HAP-1 (cell line): ENCODE results near the gene TRPM6.
A peak's percentile ranks its signal among the peaks of the same experiment; 100 is the strongest.

Source experiments
- DNase-seq, 2 experiments: peaks; one replicate each; pipeline ENCODE4 v3.0.0-alpha.2; 2016 to 2020; ENCODE audit warnings: low spot score in 2 of 2
- H3K27me3 ChIP-seq: fragments of 250-450 bp; sonication (Bioruptor Pico); 2 replicates; pipeline ENCODE4 v1.5.1; 2020; ENCODE audit warnings: low read depth, mild to moderate bottlenecking, moderate library complexity
- H3K36me3 ChIP-seq: fragments of 250-450 bp; sonication (Bioruptor Pico); replicated peaks from 2 replicates; pipeline ENCODE4 v1.5.1; 2020; ENCODE audit warnings: mild to moderate bottlenecking
- H3K4me1 ChIP-seq: fragments of 250-450 bp; sonication (Bioruptor Pico); 2 replicates; pipeline ENCODE4 v1.5.1; 2020; ENCODE audit warnings: mild to moderate bottlenecking
- H3K4me3 ChIP-seq: fragments of 250-450 bp; sonication (Bioruptor Pico); 2 replicates; pipeline ENCODE4 v1.5.1; 2020; ENCODE audit warnings: mild to moderate bottlenecking, moderate library complexity
- H3K9me3 ChIP-seq: fragments of 250-450 bp; sonication (Bioruptor Pico); 2 replicates; pipeline ENCODE4 v1.5.1; 2020; ENCODE audit warnings: mild to moderate bottlenecking, moderate library complexity
- in situ Hi-C: fragments of 300-500 bp; cut with MboI; formaldehyde crosslinking; loops from 3 replicates; pipeline ENCODE4 v1.14.3; 2020; ENCODE audit warnings: low sequenced_read_pairs, inconsistent platforms, mixed read lengths

TRPM6 gene

GRCh38 chr9:74742792-74743730 lies 144.7 kb downstream of the TRPM6 start:
- in situ Hi-C loops = no loop called here
- DNase-seq = peak; percentile 10 to 41
- Histone ChIP-seq H3K4me1 (no peaks in the 10 kb centered on the region), H3K4me3 (no peak overlapping the region), H3K36me3 (no peaks in the 10 kb centered on the region), H3K9me3 (no peaks in the 10 kb centered on the region), H3K27me3 (peaks cover 9% of the 10 kb centered on the region)

- Histone ChIP-seq H3K4me3 (no peak overlapping the region), H3K27me3 (peaks cover 9% of the 10 kb centered on the region), H3K36me3 (no peaks in the 10 kb centered on the region), H3K9me3 (no peaks in the 10 kb centered on the region), H3K4me1 (no peaks in the 10 kb centered on the region)
- no peak for DNase-seq
- in situ Hi-C loops = no loop called here
Observed at GRCh38 chr9:74742191-74742790, 145.4 kb downstream of the TRPM6 start.

DNA sequence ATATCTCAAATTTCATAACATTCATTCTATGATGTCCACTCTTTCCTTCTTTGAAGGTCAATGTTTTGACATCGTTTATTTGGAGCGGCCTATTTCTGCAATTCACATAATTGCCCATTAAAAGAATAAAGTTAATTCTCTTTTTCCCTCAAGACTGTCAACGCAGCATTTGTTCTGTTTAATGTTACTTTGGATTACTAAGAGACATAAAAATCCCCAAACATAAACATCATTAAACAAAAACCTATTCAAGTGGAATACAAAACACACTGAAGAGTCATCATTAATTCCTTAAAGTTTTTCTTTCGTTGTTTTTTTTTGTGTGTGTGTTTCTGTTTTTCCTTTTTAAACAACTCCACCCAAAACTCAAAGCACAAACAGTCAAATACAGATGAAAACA lies 151.1 kb downstream of the TRPM6 start:
- Histone ChIP-seq H3K27me3 (peaks cover 2% of the 10 kb centered on the region), H3K4me3 (no peak overlapping the region), H3K36me3 (no peaks in the 10 kb centered on the region), H3K4me1 (no peaks in the 10 kb centered on the region), H3K9me3 (no peaks in the 10 kb centered on the region)
- in situ Hi-C loops = no loop called here
- DNase-seq = no peak

DNA sequence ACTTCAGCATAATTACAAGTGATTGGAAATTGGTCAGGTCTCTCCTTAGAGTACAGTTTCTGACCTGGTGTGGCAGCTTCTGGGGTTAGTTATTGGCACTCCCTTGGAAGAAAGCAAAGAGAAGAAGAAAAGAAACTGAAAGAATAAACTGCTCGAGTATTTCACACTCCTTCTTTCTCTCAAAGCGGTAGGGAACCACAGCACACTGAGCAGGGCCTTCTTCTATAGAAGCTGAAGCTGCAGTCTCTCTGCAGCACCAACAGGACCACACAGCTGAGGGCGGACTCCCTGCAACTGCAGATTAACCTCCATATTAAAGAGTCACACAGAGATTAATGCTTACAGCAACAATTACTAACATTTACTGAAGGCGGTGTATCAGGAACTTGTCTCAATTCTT lies 152.0 kb downstream of the TRPM6 start:
- in situ Hi-C loops = no loop called here
- Histone ChIP-seq H3K36me3 (no peaks in the 10 kb centered on the region), H3K9me3 (no peaks in the 10 kb centered on the region), H3K4me1 (no peaks in the 10 kb centered on the region), H3K27me3 (peaks cover 2% of the 10 kb centered on the region), H3K4me3 (no peak overlapping the region)
- DNase-seq = no peak

DNA sequence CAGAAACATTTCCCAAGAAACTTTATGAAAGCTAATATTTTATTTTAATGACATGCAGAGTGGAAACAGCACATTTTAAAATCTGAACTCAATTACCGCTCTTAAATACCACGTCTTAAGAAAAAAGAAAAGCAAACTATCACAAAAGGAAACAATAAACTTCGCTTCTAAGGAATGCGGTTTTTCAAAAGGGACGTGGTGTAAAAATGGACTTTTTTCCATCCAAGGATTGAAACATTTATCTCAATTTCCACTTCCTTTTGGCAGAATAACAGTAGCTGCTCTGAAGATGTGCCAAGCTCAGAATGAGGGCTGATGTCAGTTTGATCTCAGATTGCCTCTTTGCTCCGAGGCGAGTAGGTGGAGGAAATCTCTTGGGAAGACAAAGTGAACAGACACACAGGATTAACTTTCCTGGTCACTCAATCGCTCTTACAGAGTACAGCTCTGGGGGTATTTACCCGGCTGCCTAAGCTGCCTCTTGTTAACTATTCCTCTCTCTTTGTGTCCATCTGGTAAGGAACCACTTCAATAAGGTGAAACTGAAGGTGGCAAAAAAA lies 158.5 kb downstream of the TRPM6 start:
- DNase-seq = peak in 1 of 2 experiments; percentile 10
- Histone ChIP-seq H3K9me3 (no peaks in the 10 kb centered on the region), H3K4me1 (peaks cover 4% of the 10 kb centered on the region; the same call in 1 of the 2 replicates), H3K36me3 (no peaks in the 10 kb centered on the region), H3K4me3 (no peak overlapping the region), H3K27me3 (no peaks in the 10 kb centered on the region)
- in situ Hi-C loops = no loop called here

DNA sequence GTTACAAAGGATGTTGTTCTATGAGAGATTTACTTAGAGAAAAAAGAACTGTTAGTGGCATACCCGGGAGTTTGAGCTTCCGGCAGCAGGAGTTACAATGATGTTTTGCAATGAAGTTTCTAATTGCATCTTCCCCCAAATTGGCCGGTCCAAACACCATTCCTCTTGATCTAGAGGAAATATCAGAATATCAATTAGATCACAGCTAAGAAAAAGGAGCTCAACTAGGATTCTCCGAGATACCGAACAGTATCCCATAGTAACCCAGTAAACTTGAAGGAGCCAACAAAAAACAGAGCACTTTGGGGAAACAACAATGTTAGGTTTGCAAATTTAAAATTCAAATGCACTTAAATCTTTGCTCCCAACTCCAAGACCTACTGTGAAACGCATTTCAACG lies 159.5 kb downstream of the TRPM6 start:
- in situ Hi-C loops = no loop called here
- H3K4me3 ChIP-seq = no peak overlapping the region
- H3K36me3 ChIP-seq = no peaks in the 10 kb centered on the region
- peaks cover 4% of the 10 kb centered on the region; the same call in 1 of the 2 replicates for H3K4me1 ChIP-seq
- H3K27me3 ChIP-seq = no peaks in the 10 kb centered on the region
- H3K9me3 ChIP-seq = no peaks in the 10 kb centered on the region
- DNase-seq = no peak

DNA sequence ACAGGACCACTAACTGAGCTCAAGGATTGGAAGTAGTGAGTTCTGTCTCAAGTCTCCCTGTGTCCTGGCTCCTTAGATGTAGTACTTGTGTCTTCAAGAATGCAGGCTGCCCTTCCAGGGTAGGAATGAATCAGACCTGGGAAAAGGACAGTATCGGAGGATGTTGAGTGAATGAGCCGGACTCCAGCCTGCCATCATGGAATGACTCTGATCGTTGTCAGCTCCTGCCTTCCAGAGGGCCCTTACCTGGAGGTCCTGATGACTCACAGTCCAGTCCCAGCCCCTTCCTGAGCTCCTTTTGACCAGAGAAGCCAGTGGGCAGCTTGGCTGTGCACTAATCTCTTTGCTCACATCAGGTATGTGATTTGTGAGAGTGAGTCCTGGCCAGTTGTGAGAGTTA lies 161.1 kb downstream of the TRPM6 start:
- no peak overlapping the region for H3K4me3 ChIP-seq
- H3K4me1 ChIP-seq = peaks cover 4% of the 10 kb centered on the region; the same call in 1 of the 2 replicates
- H3K36me3 ChIP-seq = no peaks in the 10 kb centered on the region
- no peaks in the 10 kb centered on the region for H3K27me3 ChIP-seq
- in situ Hi-C loops = no loop called here
- DNase-seq = no peak
- no peaks in the 10 kb centered on the region for H3K9me3 ChIP-seq

DNA sequence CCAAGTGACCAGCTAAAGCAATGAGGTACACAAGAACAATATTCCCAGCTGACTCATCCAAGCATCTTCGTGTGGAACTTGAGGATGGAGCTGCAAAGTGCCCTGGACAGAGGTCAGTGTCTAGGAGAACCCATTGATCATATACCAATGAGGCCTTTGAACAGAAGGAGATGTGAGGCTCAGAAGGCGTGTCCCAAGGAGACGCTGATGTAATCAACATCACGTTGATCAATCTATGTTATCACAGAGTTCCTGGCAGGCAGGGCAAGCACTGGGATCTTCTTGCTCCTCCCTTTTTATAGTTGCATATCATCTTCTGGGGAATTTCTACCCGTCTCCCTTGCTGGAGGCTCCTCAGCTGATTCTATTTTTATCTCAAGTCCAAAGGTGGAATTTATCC lies 163.4 kb downstream of the TRPM6 start:
- no peaks in the 10 kb centered on the region for H3K9me3 ChIP-seq
- no peaks in the 10 kb centered on the region for H3K27me3 ChIP-seq
- no peaks in the 10 kb centered on the region; the same call in 1 of the 2 replicates for H3K4me1 ChIP-seq
- no peaks in the 10 kb centered on the region for H3K36me3 ChIP-seq
- no peak for DNase-seq
- in situ Hi-C loops = no loop called here
- no peak overlapping the region for H3K4me3 ChIP-seq

GRCh38 chr9:74721696-74722660 lies 165.7 kb downstream of the TRPM6 start:
- H3K36me3 ChIP-seq = no peaks in the 10 kb centered on the region
- H3K27me3 ChIP-seq = no peaks in the 10 kb centered on the region
- no peaks in the 10 kb centered on the region for H3K9me3 ChIP-seq
- no peaks in the 10 kb centered on the region for H3K4me1 ChIP-seq
- no peak for DNase-seq
- in situ Hi-C loops = no loop called here
- H3K4me3 ChIP-seq = no peak overlapping the region

DNA sequence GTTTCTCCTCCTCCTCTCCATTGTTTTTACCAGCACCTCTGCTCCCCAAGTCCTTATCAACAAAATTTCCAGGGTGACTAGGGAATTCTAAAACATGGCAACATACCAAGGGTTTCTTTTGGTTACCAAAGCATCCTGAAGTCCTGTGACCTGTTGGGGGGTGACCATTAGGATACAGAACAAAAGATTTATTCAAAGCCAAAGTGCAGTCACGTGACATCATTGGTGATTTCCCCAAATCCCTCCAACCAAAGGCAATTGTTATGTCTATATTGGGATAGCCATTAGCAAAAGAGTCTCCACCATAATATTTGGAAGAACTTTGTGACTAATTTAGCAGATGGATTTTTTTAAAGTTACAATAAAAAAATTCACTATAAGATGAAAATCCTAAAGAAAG lies 168.4 kb downstream of the TRPM6 start:
- DNase-seq = no peak
- H3K9me3 ChIP-seq = no peaks in the 10 kb centered on the region
- no peaks in the 10 kb centered on the region for H3K36me3 ChIP-seq
- no peak overlapping the region for H3K4me3 ChIP-seq
- no peaks in the 10 kb centered on the region for H3K4me1 ChIP-seq
- H3K27me3 ChIP-seq = no peaks in the 10 kb centered on the region
- in situ Hi-C loops = no loop called here

DNA sequence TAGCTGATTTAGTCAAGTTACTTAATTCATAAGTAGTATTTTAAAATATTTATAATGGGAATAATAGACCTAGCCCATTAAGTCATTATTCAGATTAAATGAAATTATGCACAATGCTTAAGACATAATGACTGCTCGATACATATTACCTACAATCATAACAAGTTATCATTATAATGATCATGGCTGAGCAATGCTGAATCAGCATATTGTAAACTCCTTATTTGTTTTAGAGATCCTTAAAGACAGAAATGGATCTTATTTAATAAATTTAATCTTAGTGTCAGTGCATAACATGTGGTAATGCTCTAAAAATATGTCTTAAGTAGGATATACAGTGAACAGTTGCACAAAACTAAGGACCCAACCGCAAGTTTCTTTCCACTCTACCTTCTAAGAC lies 169.0 kb downstream of the TRPM6 start:
- no peaks in the 10 kb centered on the region for H3K9me3 ChIP-seq
- no peak for DNase-seq
- H3K36me3 ChIP-seq = no peaks in the 10 kb centered on the region
- in situ Hi-C loops = no loop called here
- H3K4me3 ChIP-seq = no peak overlapping the region
- no peaks in the 10 kb centered on the region for H3K27me3 ChIP-seq
- H3K4me1 ChIP-seq = no peaks in the 10 kb centered on the region

DNA sequence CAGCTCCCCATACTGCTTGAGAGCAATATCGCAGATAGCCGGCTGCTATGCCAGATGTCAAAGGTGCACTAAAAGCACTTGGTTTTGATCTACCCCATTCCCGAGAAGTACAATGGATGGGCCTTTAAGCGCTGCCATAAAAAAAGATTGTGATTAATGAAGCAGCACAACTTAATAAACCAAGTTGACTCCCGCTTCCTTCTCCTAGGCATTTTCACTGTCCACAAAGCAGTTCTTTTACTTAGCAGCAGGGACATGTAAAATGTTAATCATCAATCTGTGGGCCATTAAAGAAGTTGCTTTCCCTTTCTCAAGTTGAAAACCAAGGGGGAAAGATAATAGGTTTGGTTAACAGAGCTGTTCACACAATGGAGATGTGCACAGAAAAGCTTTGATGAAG lies 176.4 kb downstream of the TRPM6 start:
- no peaks in the 10 kb centered on the region for H3K9me3 ChIP-seq
- no peak for DNase-seq
- H3K36me3 ChIP-seq = no peaks in the 10 kb centered on the region
- H3K4me1 ChIP-seq = no peaks in the 10 kb centered on the region
- H3K4me3 ChIP-seq = no peak overlapping the region
- no peaks in the 10 kb centered on the region for H3K27me3 ChIP-seq
- in situ Hi-C loops = no loop called here

GRCh38 chr9:74697535-74697934 lies 190.2 kb downstream of the TRPM6 start:
- Histone ChIP-seq H3K4me1 (no peaks in the 10 kb centered on the region), H3K9me3 (no peaks in the 10 kb centered on the region), H3K36me3 (no peaks in the 10 kb centered on the region), H3K27me3 (no peaks in the 10 kb centered on the region; the same call in 1 of the 2 replicates), H3K4me3 (no peak overlapping the region)
- in situ Hi-C loops = no loop called here
- DNase-seq = no peak
